Heart left ventricle (tissue), 13 donors: ENCODE data around the gene FLYWCH1.

Experiments
- POLR2A ChIP-seq, 2 donors: fragments of 450-650 bp; IDR thresholded peaks; one replicate each; pipeline ENCODE4 v1.6.1; 2017; ENCODE audit warnings: antibody characterized with exemption in 2 of 2, mild to moderate bottlenecking in 2 of 2, moderate library complexity in 2 of 2
- TF ChIP-seq, protein P1 (sequence below), 12 donors: fragments of 200-600 bp; sonication (generic) in 4 of 12; IDR thresholded peaks; one replicate each; pipeline versions ENCODE4 v1.5.0 to v1.8.0; 2018 to 2022; ENCODE audit warnings: antibody characterized with exemption in 12 of 12, mild to moderate bottlenecking in 5 of 12
- donor health status: ischemic (EF 13 %, LVEDD 7.1; RV severe dilation, severe dysfunction).
- donor health status: DM: no; HTN: yes; CAD: no.
- donor health status: DM: no; HTN: no; CAD: no.
- donor health status: ischemic (EF 25% LVEDD 6.9; RV normal size, moderate dysfunction).
- donor health status: ischemic (EF 25% LVEDD 5.7; RV mildly dilated, moderate dysfunction).
- donor health status: ischemic (EF 35%, LVEDD 5.7; RV mildly dilated, moderate dysfunction).
- donor health status: nonischemic (EF 11% LVEDD 7.7; RV severe dilation, severe dysfunction).
- donor health status: DM: yes; HTN: yes; CAD: no.
- donor health status: PGD.
- donor health status: ischemic (EF 29% LVEDD 5.4; RV normal size, mild dysfunction).
- donor health status: nonischemic (EF 23%, LVEDD 6.1; RV moderate dilation, normal function).

DNA sequence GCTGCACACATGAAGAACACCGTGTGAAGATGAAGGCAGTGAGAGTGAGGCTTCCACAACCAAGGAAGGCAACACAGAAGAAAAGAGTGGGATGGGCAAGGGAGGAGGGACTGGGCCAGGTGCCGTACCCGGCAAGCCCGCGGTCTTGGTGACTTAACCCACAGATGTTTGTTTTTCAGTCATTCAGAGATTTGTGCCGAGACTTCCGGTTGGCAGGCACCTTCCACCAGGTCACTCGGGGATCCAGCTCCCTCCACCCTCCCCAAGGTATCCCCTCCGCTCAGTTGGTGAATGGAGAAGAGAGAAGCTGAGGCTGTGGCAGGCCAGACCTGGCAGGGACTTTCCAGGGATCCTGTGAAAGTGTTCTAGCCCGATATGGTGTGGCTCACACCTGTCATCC is 47.5 kb downstream of the FLYWCH1 start:
- TF ChIP-seq, protein P1, sequence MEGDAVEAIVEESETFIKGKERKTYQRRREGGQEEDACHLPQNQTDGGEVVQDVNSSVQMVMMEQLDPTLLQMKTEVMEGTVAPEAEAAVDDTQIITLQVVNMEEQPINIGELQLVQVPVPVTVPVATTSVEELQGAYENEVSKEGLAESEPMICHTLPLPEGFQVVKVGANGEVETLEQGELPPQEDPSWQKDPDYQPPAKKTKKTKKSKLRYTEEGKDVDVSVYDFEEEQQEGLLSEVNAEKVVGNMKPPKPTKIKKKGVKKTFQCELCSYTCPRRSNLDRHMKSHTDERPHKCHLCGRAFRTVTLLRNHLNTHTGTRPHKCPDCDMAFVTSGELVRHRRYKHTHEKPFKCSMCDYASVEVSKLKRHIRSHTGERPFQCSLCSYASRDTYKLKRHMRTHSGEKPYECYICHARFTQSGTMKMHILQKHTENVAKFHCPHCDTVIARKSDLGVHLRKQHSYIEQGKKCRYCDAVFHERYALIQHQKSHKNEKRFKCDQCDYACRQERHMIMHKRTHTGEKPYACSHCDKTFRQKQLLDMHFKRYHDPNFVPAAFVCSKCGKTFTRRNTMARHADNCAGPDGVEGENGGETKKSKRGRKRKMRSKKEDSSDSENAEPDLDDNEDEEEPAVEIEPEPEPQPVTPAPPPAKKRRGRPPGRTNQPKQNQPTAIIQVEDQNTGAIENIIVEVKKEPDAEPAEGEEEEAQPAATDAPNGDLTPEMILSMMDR (IDR thresholded peaks at IDR 0.05) = no peak
- TF ChIP-seq POLR2A (IDR thresholded peaks at IDR 0.05) = no peak
